Endothelial cell of umbilical vein (primary cell): ENCODE measurements around the gene CELA3B. TPM values are rescaled to one million over a fixed set of nuclear protein-coding genes. Genes with fewer than 3 reads are reported as not detected.

ENCODE experiments used
- BruUV-seq: library from RNA; stranded (reverse); fragments of 400-500 nt; replicated peaks from 2 replicates; lab custom pipeline; 2021; lab: Mats Ljungman, UMichigan
- CTCF ChIA-PET: fragments of 300-600, 350-600 bp; sonication (Branson Sonifier 250); formaldehyde crosslinking; loops from one replicate; lab custom pipeline; 2021; ENCODE audit warnings: antibody characterized with exemption, inconsistent platforms; lab: Charles Lee
- POLR2A ChIA-PET: fragments of 300-600, 350-600 bp; sonication (Branson Sonifier 250); formaldehyde crosslinking; loops from one replicate; lab custom pipeline; 2021; ENCODE audit warnings: antibody characterized with exemption, inconsistent platforms; lab: Charles Lee
- DNase-seq: peaks from one replicate; pipeline ENCODE4 v3.0.0-alpha.2; 2011; ENCODE audit warnings: low read depth, low spot score
- FAIRE-seq: peaks from 2 replicates; lab custom pipeline; 2011; peaks lifted over from hg19 to GRCh38; lab: Jason Lieb, UNC
- H2AFZ ChIP-seq: 2 replicates; pipeline ENCODE4 v1.6.0; 2012; ENCODE audit warnings: low read depth, low read length, control low read depth, inconsistent platforms
- H3K27ac ChIP-seq: 2 replicates; pipeline ENCODE4 v1.5.1; 2011; ENCODE audit warnings: low read depth, mild to moderate bottlenecking, control low read depth, low read length, moderate library complexity; ENCODE audit not compliant: insufficient read depth
- H3K27me3 ChIP-seq, 2 experiments: 2 replicates each; pipeline versions ENCODE4 v1.6.0 to v1.6.1; 2011; ENCODE audit warnings: low read length in 2 of 2, mixed read lengths in 1 of 2; ENCODE audit not compliant: control insufficient read depth in 2 of 2, insufficient read depth in 2 of 2
- H3K36me3 ChIP-seq, 2 experiments: 2 replicates in 1 of 2; 3 replicates in 1 of 2; pipeline ENCODE4 v1.5.1; 2011; ENCODE audit warnings: low read length in 2 of 2, mild to moderate bottlenecking in 1 of 2, moderate library complexity in 1 of 2; ENCODE audit not compliant: control insufficient read depth in 2 of 2, insufficient read depth in 2 of 2; ENCODE audit errors: extremely low read depth in 1 of 2
- H3K4me1 ChIP-seq: 3 replicates; pipeline ENCODE4 v1.5.1; 2011; ENCODE audit warnings: mild to moderate bottlenecking, low read length; ENCODE audit not compliant: control insufficient read depth, insufficient read depth; ENCODE audit errors: extremely low read depth
- H3K4me2 ChIP-seq: 2 replicates; pipeline ENCODE4 v1.6.1; 2011; ENCODE audit warnings: low read length, control low read depth, mixed read lengths; ENCODE audit not compliant: insufficient read depth
- H3K4me3 ChIP-seq, 3 experiments: fragments of 200-600 bp in 1 of 3; sonication (generic), shearing (Covaris generic) in 1 of 3; replicated peaks in 1 of 3; 2 replicates each; pipeline ENCODE4 v1.5.1; 2011 to 2016; ENCODE audit warnings: control low read depth in 3 of 3, low read length in 3 of 3, mild to moderate bottlenecking in 2 of 3, inconsistent platforms in 1 of 3, low read depth in 1 of 3, moderate library complexity in 1 of 3; ENCODE audit not compliant: insufficient read depth in 1 of 3
- H3K79me2 ChIP-seq: 2 replicates; pipeline ENCODE4 v1.6.0; 2012; ENCODE audit warnings: low read length, inconsistent platforms; ENCODE audit not compliant: control insufficient read depth, insufficient read depth
- H3K9ac ChIP-seq: replicated peaks from 2 replicates; pipeline ENCODE3; 2011; ENCODE audit warnings: low read length, control low read depth; ENCODE audit not compliant: insufficient read depth; ENCODE audit errors: extremely low read depth
- H3K9me1 ChIP-seq: replicated peaks from 3 replicates; pipeline ENCODE4 v1.6.0; 2011; ENCODE audit warnings: mild to moderate bottlenecking, low read length; ENCODE audit not compliant: control insufficient read depth, insufficient read depth; ENCODE audit errors: extremely low read depth
- H3K9me3 ChIP-seq: replicated peaks from 2 replicates; pipeline ENCODE4 v1.5.1; 2012; ENCODE audit warnings: low read length, inconsistent platforms; ENCODE audit not compliant: control insufficient read depth, insufficient read depth
- H4K20me1 ChIP-seq: replicated peaks from 2 replicates; pipeline ENCODE3; 2011; ENCODE audit warnings: mild to moderate bottlenecking, low read length; ENCODE audit not compliant: control insufficient read depth, insufficient read depth; ENCODE audit errors: extremely low read depth
- CTCF ChIP-seq, 2 donors: IDR thresholded peaks; 1 replicate in 1 of 2; 2 replicates in 1 of 2; pipeline ENCODE4 v1.5.1; 2011; ENCODE audit warnings: low read length in 2 of 2, mild to moderate bottlenecking in 2 of 2, moderate library complexity in 2 of 2, control low read depth in 1 of 2, inconsistent platforms in 1 of 2, low read depth in 1 of 2; ENCODE audit not compliant: insufficient read depth in 1 of 2; ENCODE audit errors: extremely low read depth in 1 of 2
- EZH2 ChIP-seq: IDR thresholded peaks from 2 replicates; pipeline ENCODE4 v1.6.1; 2012; ENCODE audit warnings: borderline replicate concordance, low read depth, mild to moderate bottlenecking, moderate library complexity, low read length, inconsistent platforms; ENCODE audit not compliant: severe bottlenecking
- FOS ChIP-seq: IDR thresholded peaks from 2 replicates; pipeline ENCODE4 v1.6.1; 2011; ENCODE audit warnings: mild to moderate bottlenecking, low read length, moderate library complexity, borderline replicate concordance; ENCODE audit not compliant: insufficient read depth
- GATA2 ChIP-seq: IDR thresholded peaks from 2 replicates; pipeline ENCODE4 v1.7.0; 2011; ENCODE audit warnings: low read depth, mild to moderate bottlenecking, moderate library complexity, mixed read lengths, low read length; ENCODE audit not compliant: insufficient read length, insufficient read depth
- JUN ChIP-seq: IDR thresholded peaks from 2 replicates; pipeline ENCODE4 v1.6.1; 2011; ENCODE audit warnings: borderline replicate concordance, low read depth; ENCODE audit not compliant: insufficient read length, insufficient read depth
- MAX ChIP-seq: IDR thresholded peaks from 2 replicates; pipeline ENCODE4 v1.6.1; 2011; ENCODE audit not compliant: insufficient read depth, insufficient read length
- MYC ChIP-seq: IDR thresholded peaks from one replicate; pipeline ENCODE4 v1.6.1; 2011; ENCODE audit warnings: mild to moderate bottlenecking, low read depth, low read length
- POLR2A ChIP-seq: IDR thresholded peaks from 2 replicates; pipeline ENCODE4 v1.6.1; 2012; ENCODE audit warnings: low read depth, mild to moderate bottlenecking, control low read depth, low read length
- POLR2AphosphoS5 ChIP-seq: IDR thresholded peaks from 2 replicates; pipeline ENCODE4 v1.6.1; 2012; ENCODE audit warnings: low read depth, mild to moderate bottlenecking, control low read depth, low read length, moderate library complexity; ENCODE audit not compliant: insufficient read depth
- dilution Hi-C: fragments of 300-500 bp; cut with MboI; formaldehyde crosslinking; loops from one replicate; pipeline ENCODE4 v1.15.0; 2019; ENCODE audit warnings: low sequenced_read_pairs; ENCODE audit not compliant: extremely low pct_ligation_motif_present
- intact Hi-C: fragments of 100-400 bp; cut with micrococcal nuclease; formaldehyde crosslinking; loops from one replicate; pipeline ENCODE4 v1.10.0; 2022
- polyA plus RNA-seq, 4 experiments: library from polyadenylated mRNA; depleted of rRNA in 3 of 4; stranded (reverse) in 3 of 4; unstranded in 1 of 4; fragments of >200 nt; gene quantifications; 2 replicates each; pipeline versions ENCODE4 v1.2.1 to v1.2.3, GENCODE V29; 2011 to 2012; ENCODE audit warnings: missing spikeins in 1 of 4
- total RNA-seq: library from RNA; stranded (reverse); gene quantifications from 2 replicates; pipeline ENCODE4 v1.2.3, GENCODE V29; 2021

The CELA3B gene
- total and polyA plus RNA-seq, 2 donors (not counting 3 experiments of a cell fraction or from before 2014, with no cell fraction given): 0.32 TPM; not detected in 1

- FAIRE-seq: no peak
- Histone ChIP-seq H3K4me1 (peaks cover 14% of the 10 kb centered on the region), H4K20me1 (no peaks in the 10 kb centered on the region), H3K9ac (no peak overlapping the region), H3K27ac (no peak overlapping the region), H3K27me3 (no peaks in the 10 kb centered on the region), H3K4me3 (no peak overlapping the region), H3K36me3 (no peaks in the 10 kb centered on the region), H3K4me2 (no peak overlapping the region), H3K9me3 (no peaks in the 10 kb centered on the region), H3K9me1 (no peaks in the 10 kb centered on the region), H3K79me2 (no peaks in the 10 kb centered on the region), H2AFZ (no peak overlapping the region)
- DNase-seq: no peak
- BruUV-seq: no TSS peak
- ChIA-PET CTCF (interaction anchor here (1.1 kb wide), 1 partner anchor 13 kb away, joined by 4 read pairs; no protein-coding TSS in a partner anchor), POLR2A (no interaction called here)
- intact Hi-C loops (no loop called here), dilution Hi-C loops (no loop called here)
- no peak for TF ChIP-seq EZH2
- no peak for TF ChIP-seq POLR2A
- no peak for TF ChIP-seq MYC
- no peak for TF ChIP-seq CTCF (IDR thresholded peaks at IDR 0.05; ENCODE audit: extremely low read depth in 1 of 2, insufficient read depth in 1 of 2, low read depth in 1 of 2, low read length in 2 of 2)
- no peak for TF ChIP-seq JUN
- TF ChIP-seq MAX: no peak
- TF ChIP-seq GATA2: no peak
- no peak for TF ChIP-seq POLR2AphosphoS5
- TF ChIP-seq FOS: no peak
Observed at GRCh38 chr1:22037520-22037919, 60.7 kb downstream of the CELA3B start.
